GM21529 (cell line): ENCODE data around the gene ERBB2.
"Not testable (repeated sequence)": the region's sequence is repeated elsewhere in the genome, so short reads cannot be mapped to it uniquely, and the experiment has no call there.

ENCODE experiments used
- ATAC-seq: cut with Tn5 transposase; IDR thresholded peaks from one replicate; pipeline ENCODE4 v1.9.1; 2021; ENCODE audit not compliant: unreplicated experiment

ERBB2 gene

GRCh38 chr17:39677542-39678339, 22.1 kb upstream of the ERBB2 start:
- ATAC-seq: no peak

GRCh38 chr17:39678340-39679116, 21.3 kb upstream of the ERBB2 start:
- no peak for ATAC-seq

- ATAC-seq: no peak
Measured at GRCh38 chr17:39679521-39680192, 20.2 kb upstream of the ERBB2 start.

DNA sequence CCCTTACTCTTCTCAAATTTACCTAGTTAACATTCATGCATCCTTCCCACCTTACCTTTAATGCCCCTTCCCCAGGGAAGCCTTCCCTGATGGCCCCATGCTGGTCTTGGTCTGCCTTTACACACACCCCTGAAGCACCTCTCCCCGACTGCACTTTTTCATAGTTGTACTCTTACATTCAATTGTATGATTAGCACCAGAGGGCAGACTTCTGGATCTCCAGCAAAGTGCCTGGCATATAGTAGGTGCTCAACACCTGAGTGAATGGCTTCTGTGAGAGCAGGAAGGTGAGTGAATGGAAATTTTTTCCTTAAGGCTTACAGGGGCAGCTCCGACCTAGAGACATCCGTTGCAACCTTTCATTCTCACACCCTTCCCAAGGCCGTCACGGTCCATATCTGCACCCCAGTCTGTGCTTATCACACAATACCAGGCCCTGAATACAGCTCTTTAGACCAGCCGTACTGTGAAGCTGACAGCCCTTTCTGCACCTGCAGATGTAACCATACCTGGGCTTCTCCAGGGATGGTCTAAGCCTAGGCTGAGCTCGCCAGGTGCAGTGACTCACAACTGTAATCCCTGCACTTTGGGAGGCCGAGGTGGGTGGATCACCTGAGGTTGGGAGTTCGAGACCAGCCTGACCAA, 16.4 kb upstream of the ERBB2 start:
- ATAC-seq: no peak

DNA sequence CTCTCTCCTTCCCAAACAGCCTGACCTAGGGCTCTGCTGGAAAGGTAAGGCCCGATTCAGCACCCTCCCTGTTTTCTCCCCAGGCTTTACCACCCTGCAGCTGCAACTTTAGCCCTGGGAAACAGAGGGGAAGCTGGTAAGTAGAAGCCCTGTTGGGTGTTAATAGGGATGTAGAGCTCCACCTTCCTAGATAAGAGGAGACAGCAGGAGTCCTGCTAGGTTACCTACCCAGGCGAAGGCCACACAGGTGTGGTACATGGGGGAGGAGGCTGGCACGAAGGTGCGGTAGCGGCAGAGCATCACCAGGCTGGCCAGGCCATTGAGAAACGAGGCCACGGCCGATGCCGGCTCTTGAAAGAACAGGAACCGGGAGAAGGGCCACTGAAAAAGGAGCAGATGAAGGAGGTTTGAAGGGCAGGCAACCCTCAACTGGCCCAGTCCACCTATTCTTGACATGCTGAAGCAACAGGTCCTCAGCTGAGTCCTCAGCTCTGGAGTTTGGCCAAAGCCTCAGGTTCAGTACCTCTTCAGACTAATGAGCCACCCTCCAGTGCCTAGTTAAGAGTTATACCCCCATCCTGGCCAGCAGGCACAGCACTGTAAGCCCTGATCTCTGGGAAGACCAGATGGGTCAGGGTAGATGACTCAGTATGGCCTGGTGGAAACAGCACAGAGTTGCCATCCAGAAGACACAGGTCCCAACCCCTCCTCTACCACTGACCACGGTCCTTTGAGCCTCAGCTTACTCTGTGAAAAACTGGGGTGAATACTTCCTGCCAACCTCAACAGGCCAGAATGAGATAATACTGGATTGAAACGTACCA, 15.3 kb upstream of the ERBB2 start:
- no peak for ATAC-seq

GRCh38 chr17:39687101-39687545, 12.7 kb upstream of the ERBB2 start:
- ATAC-seq: no peak

DNA sequence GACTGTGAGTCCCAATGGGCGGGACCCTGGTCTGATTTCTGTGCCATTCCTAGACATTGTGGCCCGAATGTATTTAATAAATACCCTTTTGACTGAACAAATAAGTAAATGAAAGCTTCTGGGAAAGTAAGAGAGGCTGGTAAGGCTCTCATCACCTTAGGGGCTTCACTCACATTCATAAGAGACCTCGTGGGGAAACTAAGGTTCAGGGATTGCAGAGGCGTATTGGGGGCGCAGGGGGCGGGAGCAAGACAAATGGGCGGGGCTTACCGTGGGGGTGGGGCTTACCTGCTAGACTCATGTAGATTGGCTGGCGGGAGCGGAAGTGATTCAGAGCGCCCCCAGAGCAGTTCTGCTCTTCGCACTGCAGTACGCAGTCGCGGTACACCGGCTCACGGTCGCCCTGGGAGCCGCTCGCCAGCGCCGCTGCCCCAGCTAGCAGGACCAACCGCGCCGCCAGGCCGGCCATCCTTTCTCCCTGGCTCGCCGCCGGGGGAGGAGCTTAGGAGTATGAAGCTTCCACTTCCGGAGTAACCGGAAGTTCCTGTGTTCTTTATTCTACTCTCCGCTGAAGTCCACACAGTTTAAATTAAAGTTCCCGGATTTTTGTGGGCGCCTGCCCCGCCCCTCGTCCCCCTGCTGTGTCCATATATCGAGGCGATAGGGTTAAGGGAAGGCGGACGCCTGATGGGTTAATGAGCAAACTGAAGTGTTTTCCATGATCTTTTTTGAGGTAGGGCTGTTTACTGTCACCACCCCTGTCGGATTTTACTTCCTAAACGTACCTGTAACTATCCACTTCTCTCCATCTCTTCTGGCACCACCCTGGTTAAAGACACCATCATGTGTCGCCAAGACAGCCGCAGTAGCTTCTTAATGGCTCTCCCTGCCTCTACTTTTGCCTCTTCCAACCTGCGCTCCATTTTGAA, 12.1 kb upstream of the ERBB2 start, which contains the start of gene PGAP3:
PGAP3 (minus strand) TSS at position 512 of the 929 bp plus-strand sequence; CDS start at position 469, 43 bp downstream.
- ATAC-seq: peak; percentile 92

DNA sequence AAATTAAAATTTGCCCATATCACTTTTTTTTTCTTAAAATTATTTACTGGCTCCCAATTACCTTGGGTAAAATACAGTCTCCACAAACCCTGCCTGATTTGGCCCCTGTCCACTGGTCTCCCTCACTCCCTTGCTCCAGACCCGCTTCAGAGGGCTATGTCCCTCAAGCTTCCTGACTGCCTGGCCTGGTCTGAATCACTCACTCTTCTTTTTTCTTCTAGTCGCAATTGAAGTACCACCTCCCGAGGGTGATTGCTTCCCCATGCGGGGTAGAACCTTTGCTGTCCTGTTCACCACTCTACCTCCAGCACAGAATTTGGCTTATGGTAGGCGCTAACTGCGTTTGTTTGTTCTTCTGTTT, 11.4 kb upstream of the ERBB2 start:
- ATAC-seq: no peak

DNA sequence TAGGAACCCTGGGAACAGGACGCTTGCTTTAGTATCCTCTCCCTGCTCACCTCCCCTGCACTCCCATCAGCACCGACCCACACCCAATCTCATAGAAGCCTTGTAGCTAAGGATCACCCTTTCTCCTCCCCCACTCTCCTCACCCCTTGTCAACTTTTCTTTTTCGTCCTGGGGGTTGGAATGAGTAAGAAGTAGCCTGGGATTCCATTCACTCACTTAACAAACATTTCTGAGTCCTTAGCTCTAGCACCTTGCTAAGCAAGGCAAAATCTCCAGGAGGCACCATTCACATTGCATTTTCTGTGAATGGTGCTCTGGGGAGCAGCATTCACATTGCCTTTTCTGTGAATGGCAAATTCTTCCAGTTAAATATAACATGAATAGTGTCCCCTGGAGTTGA, 10.9 kb upstream of the ERBB2 start:
- no peak for ATAC-seq

DNA sequence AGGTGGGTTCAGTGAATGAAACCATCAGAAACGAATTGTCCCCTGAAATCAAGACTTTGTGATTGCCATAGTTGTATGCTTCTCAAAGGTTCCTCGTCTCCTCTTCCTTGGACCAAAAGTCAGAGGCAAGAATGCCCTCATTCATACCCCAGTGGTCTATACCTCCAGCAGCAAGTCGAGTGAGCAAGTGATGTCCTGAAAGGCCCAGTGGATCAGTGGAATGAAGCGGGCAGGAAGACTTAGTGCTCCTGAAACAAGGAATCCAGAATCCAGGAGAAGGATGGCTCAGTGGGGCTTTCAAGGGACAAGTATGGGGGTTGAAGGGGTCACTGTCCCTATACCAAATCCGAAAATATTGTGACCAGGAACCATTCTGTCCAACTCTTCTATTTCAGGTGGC, 5.3 kb upstream of the ERBB2 start:
- ATAC-seq: no peak

- no peak for ATAC-seq
Measured at GRCh38 chr17:39695089-39695474, 4.8 kb upstream of the ERBB2 start.

DNA sequence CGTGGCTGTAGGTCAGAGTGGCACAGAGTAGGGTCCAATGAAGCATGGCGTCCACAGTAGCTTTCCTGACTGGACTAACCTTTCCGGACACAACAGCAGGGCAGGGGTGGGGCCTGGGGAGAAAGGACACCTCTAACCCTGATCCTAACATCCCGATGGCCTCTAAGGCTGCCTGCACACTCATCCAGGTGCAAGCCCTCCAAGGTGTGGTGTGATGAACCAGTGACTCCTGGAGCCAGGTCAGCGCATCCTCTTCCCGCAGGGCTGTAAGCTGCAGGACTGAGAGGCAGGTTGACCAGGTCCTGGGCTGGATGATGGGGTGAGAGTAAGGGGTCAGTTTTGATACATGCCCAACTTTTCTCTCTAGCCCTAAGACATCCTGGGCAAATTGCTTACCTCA, 3.1 kb upstream of the ERBB2 start:
- ATAC-seq: no peak

DNA sequence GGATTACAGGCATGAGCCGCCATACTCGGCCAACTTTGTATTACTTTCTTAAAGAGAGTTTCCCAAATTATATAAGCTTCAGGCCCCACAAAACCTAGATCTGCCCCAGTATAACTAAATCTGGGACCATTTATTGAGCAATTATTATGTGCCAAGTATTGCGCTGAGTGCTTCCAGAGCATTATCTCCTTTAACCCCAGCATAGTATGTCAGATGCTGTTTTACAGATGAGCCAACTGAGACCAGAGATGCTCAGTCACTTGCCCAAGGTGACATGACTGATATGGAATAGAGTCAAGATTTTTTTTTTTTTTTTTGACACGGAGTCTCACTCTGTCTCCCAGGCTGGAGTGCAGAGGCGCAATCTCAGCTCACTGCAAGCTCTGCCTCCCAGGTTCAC, 1.9 kb upstream of the ERBB2 start:
- no peak for ATAC-seq

- ATAC-seq: not testable (repeated sequence)
Measured at GRCh38 chr17:39699157-39699817, 577 bp upstream of the ERBB2 start.

GRCh38 chr17:39700148-39700987, 504 bp downstream of the ERBB2 start:
- ATAC-seq: no peak

GRCh38 chr17:39701012-39701783, 1.3 kb downstream of the ERBB2 start:
- no peak for ATAC-seq

DNA sequence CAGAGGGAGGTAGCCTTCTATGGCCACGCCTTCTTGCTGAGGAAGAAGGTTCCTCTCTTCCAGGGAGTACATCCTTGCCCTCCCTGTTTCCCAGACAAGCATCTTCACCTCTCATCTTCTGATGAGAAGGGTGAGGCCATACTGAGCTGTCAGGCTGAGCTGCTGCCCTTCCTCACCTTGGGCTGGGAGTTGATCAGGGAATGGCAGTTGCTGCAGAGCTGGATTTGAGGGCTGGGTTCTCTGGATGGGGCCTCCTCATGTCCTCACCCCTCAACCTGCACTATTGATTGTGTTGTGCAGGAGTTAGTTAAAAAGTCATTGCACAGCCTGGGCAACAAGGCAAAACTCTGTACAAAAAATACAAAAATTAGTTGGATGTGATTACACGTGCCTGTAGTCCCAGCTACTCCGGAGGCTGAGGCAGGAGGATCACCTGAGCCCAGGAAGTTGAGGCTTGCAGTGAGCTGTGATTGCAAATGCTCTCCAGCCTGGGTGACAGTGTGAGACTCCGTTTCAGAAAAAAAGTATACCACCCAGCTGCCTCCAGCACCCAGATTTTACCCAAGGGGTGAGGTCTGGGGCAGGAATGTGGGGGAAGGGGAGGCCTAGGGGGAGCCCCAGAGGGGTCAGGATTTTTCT, 2.0 kb downstream of the ERBB2 start:
- no peak for ATAC-seq
